HG03108 (cell line): ENCODE results near the gene DDX17.

Experiments used
- ATAC-seq: cut with Tn5 transposase; IDR thresholded peaks from one replicate; pipeline ENCODE4 v1.9.1; 2021; ENCODE audit warnings: moderate library complexity; ENCODE audit not compliant: unreplicated experiment

The DDX17 gene

DNA sequence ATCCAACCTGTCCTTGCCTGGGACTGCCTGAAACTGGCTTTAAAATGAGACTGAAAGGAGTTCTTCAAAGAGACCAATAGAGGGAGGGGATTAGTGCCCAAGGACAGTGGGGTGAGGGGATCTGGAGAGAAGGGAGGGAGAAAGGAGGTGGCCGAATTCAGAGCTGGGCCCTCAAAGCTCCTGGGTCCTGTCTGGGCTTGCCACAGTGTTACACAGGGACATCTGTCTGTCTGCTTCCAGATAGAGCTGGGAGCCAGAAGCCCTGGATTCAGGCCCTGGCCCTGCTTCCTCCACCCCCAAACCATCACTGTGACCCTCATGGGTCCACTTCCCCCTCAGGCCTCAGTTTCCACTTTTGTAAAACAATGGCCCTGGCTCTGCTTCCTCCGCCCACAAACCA is 54.7 kb downstream of the DDX17 start:
- ATAC-seq = no peak

DNA sequence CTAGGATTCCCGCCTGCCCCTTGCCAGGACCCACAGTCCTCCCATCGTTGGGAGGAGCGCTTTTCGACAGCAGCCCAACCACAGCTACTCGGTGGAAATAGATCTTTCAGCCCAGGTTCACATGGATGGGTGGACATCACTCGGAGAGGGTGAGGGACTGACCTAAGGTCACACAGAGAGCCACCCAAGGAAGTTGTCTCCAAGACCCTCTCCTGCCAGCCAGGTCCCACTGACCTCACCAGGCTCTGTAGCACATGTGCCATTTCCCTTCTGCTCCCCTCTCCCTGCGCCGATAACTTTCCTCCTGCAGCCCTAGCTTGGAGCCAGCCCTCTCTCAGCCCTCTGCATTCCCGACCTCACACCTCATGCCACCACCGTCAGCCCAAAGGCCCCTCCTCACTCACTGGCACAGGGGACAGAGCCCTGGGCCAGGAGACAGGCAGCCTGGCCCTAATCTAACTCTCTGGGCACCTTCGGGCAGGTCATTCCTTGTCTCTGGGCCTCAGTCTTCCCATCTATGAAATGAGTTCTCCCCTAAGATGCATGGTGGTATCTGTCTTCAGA is 55.8 kb downstream of the DDX17 start:
- no peak for ATAC-seq

DNA sequence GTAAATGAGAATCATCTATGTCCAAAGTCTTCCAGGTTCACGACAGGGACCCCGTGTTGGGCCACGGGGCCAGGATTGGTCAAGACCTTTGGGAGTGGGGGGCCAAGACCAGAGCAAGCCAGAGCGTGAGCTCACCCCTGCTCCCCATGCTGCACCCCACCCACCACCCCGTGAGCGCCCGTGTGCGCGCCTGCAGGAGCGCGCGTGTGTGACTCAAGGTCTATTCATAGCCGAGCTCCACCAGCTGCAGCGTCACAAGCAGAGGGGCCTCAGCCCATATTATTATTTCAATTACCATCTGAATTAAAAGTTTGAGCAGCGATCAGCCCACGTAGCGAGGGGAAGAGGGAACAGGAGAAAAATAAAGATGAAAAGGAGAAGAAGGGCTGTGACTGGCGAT is 56.3 kb downstream of the DDX17 start:
- ATAC-seq = no peak

DNA sequence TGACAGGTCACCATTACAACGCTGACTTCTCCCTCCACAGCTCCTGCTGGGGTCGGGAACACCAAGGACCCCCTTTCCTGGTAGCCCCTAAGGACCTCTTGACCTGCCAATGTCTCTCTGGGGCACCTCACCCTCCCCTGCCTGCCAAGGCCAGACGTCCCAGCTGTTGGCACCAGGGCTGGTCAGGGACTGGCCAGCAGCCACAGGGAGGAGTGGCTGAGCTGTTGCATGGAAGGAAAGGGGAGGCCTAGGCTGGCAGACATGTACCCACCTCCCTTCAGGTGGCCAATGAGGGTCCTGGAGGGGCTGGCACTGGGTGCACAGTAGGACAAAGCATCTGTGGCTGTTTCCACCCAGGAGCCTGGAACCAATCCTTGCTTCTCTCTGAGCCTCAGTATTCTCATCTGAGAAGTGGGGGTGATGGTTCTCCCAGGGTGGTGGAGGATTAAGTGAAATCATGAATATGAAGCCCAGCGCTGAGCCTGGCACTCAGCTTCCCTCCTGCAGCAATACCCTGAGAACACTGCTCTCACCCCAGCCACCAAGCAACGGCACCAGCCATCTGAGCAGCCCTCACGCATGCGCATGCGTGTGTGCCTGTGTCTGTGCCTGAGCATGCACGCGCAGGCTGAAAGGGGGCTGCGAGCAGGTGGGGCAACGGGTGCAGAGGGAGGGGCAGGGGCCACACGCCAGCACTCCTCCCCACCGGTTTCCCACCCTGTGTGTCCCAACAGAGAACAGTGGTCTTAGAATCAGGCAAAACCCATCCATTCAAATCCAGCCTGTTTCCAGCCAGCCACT is 57.0 kb downstream of the DDX17 start:
- no peak for ATAC-seq

DNA sequence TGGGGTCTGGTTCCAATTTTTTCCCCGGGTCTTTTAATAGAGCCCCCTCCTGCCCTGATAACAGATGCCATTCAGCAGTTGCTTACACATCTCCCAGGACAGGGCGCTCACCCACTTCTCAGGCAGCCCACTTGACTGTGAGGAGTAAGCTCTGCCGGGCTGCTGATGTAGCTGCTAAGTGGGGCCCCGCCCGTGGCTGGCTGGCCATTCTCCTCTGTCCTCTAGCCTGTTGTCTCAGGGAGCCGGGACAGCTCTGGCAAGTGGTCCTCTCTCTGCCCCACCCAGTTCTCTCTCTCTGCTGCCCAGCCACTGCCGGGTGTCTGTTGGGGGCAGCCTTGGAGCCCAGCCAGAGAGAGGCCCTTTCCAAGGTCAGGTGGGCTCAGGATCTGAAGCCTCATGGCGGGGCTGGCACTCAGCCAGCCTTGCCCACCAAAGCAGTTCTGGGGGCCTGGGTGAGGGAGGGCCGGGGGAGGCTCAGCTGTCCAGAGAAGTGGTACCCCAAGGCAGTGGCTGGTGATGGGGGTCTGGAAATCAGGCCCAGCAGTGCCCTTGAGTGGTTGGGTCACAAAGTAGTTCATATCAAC is 60.0 kb downstream of the DDX17 start:
- no peak for ATAC-seq

DNA sequence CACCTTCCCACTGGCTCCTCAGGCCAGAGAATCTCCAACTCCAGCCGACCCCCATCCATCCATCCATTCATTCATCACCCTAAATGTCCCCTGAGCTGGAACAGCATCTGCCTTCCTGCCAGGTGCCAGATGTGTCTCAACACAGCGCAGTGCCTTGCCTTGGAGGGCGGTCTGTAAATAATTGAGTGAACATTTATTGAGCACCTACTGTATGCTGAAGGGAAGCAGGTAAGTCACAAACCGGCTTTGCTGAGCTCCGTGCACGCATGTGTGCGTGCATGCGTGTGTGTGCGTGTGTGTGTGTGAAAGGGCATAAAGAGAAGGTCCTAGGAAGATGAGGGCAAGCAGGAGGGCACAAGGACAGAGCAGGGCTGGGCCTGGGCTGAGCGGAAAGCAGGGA is 61.3 kb downstream of the DDX17 start:
- no peak for ATAC-seq

DNA sequence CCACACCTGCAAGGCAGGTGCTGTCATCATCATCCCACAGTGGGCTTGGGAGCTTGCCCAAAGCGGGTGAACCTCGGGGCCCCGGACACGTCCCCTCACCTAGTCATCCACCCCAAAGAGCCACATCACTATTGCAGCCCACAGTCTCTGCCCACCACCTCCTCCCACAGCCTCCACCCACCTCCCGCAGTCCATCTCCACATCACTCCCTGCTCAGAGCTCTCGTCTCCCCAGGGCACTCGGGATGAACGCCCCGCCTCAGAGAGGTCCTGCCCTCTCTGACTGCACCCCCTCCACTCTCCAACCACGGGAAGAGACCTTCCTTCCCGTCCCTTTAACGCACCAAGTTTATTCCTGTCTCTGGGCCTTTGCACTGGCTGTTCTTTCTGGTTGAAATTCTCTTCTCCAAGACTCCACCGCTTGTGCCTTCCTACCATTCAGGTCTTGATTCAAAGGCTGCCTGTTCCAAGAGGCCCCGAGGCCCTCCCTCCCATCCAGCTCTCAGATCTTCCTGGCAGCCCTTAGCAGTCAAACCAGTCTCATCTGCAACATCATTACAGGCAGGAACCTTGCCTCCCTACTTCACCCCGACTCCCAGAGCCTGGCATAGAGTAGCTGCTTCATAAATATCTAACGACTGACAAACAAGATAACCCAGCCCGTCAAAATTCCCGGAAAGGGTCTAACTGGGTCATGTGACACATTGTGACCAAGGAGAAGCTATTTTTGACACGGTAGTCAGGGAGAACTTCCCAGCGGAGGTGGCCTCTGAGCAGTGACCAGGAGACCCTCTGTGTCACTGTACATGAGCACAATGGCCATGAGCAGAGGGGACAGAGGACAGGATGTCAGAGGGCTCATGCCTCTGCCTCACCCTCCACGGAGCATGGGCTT is 62.2 kb downstream of the DDX17 start:
- ATAC-seq = no peak

DNA sequence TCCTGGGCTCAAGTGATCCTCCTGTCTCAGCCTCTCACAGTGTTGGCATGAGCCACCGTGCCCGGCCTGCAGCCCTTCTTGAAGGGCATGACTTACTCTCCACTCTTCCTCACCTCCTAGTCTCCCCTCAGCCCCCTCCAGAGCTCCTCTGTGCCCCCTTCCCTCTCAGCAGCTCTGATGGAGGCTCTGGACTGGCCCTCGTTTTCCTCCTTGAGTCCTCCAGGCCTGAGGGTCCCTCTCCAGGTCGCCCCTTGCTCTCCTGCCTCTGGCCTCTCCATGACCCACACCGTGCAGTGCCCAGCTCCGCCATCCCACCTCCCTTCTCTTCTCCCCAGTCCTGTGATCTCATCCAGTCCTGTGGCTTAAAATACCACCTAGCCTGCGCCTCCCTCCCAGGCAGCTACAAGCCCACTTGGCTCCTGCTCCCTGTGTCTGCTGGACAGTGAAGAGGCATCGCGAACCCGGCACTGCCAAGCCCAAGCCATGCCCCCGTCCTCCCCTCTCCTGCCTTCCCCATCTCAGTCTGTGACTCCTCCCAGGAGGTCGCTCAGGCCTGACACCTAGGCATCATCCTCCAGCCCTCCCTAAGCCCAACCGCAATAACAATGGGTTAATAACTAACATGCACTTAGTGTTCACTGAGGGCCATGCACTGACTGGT is 63.0 kb downstream of the DDX17 start:
- no peak for ATAC-seq

DNA sequence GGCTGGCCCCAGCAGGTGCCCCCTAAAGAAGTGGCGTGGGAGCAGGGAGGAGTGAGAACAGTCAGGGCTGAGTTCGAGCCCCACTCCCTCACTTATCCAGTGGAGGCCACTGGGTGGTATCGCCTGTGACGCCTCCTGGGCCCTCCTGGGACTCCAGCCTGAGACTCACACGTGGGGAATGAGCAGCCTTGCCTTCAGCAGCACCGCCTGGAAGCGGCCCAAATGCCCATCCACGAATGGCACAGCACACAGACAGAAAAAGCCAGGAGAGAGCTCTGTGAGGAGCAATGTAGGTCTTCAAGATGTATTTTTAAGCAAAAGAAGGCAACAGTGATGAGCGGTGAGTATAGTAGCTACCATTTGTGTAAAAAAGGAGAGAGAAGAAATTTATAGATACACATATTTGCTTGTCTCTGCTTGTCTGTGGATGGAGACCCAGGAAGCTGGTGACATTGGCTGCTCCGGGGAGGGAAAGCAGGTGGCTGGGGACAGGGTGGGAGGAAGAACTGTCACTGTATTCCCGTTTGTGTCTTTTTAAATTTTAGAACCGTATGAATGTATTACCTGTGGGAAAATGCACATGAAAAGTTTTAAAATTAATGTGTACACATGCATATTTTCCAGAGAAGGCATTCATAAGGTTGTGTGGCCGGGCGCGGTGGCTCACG is 64.4 kb downstream of the DDX17 start:
- ATAC-seq = no peak

DNA sequence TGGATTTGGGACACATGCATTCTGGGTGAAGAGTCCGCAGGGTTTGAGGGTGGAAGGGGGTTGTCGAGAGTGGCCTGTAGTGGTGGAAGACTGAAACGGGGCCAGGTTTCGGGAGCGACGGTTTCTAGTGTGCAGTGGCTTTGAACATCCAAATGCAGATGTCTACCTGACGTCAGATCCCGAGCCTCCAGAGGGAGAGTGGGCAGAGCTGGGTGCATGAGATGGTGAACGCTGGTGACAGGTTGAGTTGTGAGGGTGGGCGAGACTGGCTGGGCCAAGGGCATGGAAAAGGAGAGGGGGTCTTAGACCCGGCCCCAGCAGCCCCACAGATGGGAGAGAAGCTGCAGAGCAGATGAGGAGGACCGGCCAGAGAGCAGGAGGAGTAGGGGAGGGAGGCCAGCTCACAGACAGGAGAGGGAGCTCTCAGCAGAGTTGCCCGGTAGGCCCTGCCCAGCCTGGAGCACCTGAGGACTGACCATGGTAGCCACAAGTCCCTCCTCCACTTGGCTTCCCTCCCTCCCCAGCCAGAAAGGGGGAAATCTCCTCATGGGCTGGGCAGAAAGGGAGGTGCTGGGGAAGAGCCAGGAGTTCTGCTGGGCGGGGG is 65.3 kb downstream of the DDX17 start:
- no peak for ATAC-seq

DNA sequence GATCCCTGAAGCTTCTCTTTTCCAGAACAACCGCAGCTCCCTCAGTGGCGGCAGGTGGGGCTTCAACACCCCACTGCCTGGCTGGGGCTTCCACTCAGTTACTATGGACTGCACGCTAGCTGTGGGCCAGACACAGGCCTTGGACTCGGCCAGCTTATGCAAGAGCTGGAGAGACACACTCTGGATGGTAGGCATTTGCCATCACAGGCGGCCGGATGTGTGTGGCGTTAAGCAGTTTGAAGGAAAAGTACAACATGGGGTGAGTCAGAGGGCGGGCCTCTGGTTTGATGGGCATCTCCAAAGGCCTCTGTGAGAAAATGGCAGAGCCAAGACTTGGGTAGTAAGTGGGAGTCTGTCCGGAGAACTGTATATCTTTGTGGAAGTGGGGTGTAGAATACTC is 68.7 kb downstream of the DDX17 start:
- ATAC-seq = no peak

DNA sequence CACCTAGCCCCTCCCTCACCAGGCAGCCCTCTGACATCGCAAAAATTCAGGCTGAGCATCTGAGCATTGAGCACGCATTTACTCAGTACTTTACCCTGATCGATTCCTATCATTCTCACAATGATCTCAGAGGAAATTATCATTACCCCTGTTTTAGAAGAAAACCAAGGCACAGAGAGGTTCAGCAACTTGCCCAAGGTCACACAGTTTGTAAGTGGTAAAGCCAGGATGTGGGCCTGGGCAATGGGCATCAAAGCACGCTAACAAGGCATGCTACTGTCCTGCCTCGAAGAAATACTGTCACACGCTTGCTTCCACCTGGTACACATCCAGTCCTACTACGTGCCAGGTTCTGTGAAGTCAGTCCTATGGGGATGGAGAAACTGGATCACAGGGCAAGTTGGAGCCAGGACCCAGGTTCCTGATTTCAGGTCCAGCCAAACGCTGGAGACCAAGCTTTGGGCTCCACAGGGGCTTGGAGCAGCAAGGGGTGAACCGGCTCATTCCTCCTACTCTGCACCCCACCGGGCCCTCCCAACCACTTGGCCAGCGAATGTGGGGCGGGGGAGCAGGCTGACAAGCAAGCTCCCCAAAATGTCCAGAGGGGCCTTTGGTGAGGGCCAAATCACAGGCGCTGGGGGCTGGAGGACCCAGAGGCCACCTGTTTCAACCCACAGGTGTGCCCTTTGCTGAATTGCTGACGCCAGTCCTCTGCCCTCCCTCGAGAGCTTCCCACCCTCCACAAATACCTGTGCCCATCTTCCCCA is 69.3 kb downstream of the DDX17 start:
- ATAC-seq = no peak

DNA sequence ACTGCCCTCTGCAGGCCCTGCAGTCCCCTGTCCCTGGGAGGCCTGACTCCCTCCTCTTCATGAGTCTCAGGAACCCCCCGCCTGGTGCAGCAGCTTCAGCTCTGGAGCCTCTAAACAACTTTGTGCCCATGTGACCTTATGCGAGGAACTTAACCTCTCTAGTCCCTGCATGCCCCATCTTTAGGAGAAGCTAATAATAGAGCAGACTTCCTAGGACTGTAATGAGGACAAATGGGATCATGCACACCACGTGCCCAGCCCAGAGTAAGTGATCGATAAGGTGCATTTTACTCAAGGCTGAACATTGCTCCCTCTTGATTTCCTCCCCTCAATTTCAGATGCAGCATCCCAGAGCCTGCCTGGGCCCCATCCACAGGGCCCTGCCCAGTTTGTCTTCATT is 70.1 kb downstream of the DDX17 start:
- no peak for ATAC-seq

DNA sequence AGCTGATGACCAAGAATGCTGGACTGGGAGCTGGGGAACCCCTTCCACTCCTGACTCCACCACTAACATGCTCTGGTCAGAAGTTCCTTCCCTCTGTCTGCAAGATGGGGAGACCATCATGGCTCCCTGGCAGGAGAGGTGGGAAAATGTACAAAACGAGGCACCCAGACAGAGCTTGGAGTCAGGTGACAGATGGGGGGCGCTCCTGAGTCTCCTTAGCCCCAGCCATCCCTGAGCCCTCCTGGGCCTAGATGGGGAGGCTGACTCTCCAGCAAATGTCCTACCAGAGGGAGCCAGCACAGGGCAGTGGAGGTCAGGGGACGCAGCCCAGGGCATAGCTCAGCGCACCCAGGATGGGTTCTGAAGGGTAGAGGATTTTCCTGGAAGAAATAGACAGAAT is 71.1 kb downstream of the DDX17 start:
- ATAC-seq = no peak

DNA sequence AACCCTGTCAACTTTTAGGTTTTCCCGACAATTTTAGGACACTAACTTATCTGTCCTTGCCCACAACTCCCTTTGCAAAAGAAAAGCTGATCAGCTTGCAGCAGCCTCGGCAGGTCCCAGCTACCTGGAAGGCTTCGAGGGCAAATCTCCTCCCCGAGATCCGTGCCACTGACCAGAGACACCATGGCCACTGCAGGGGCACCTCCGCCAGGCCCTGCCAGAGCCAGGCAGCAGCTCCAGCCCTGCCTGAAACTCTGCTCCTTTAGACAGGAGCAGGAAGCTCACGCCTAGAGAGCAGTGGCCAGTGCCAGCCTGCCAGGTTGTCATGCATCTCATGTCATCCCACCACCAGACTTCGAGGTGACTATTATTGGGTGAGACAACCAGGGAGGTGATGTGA is 72.2 kb downstream of the DDX17 start:
- no peak for ATAC-seq
